Stimulated activated CD8-positive, alpha-beta memory T cell treated with anti-CD3 and anti-CD28 coated beads, Interleukin-4, amount 100 ng/mL, for 1 hour (primary cell): ENCODE data around the gene ELOVL6.

Source experiments
- DNase-seq, 2 donors: peaks; one replicate each; pipeline ENCODE4 v3.0.0-alpha.2; 2020; ENCODE audit warnings: low read depth in 2 of 2, low spot score in 1 of 2

Gene ELOVL6

GRCh38 chr4:109998867-109999584 is 199.4 kb downstream of the ELOVL6 start:
- no peak for DNase-seq

GRCh38 chr4:109996526-109996925 is 201.9 kb downstream of the ELOVL6 start:
- no peak for DNase-seq
